Measurements from ENCODE around the gene TRAF4. TPM values are rescaled to one million over a fixed set of nuclear protein-coding genes. Genes with fewer than 3 reads are reported as not detected.

Gene TRAF4
- total RNA-seq, 1 donor from 2014 or later: 24.0 TPM

DNA sequence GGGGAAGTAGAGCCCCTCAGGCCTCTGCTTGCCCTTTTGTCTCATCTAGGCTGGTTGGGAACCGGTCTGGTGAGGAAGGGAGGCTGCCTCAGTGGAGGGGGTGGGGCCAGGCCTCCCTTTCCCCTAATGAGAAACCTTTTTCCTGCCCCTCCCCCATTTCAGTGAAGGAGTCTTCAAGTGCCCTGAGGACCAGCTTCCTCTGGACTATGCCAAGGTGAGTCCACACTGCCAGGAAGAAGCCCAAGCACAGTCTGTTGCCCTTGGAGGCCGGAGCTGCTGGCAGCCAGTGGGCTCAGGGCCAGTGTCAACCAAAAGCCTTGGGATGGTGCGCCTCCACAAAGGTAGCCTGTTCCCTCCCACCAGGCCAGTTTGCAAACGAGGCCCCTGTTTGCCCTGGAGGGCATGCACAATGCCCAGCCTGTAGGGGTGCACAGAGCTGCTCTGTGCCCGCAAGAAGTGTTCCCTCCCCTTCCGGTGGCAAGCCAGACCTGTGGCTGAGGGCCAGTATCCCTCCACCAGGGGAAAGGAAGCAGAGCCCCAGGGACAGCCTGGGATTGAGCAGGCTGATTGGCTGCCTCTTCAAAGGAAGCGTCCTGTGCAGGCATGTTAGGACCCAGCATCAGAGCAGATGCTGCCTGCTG is 3.4 kb downstream of the TRAF4 start:
- DNase-seq (ENCODE audit: low read depth in 2 of 2): peak in 1 of 2 donors; percentile 32

GRCh38 chr17:28747801-28748750 is 4.3 kb downstream of the TRAF4 start:
- DNase-seq (ENCODE audit: low read depth in 2 of 2): no peak

DNA sequence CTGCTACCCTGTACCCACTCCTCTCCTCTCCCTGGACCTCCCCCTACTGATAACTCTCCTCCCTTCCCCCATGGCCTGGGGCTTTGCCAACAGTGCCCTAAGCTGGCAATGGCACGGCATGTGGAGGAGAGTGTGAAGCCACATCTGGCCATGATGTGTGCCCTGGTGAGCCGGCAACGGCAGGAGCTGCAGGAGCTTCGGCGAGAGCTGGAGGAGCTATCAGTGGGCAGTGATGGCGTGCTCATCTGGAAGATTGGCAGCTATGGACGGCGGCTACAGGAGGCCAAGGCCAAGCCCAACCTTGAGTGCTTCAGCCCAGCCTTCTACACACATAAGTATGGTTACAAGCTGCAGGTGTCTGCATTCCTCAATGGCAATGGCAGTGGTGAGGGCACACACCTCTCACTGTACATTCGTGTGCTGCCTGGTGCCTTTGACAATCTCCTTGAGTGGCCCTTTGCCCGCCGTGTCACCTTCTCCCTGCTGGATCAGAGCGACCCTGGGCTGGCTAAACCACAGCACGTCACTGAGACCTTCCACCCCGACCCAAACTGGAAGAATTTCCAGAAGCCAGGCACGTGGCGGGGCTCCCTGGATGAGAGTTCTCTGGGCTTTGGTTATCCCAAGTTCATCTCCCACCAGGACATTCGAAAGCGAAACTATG is 5.2 kb downstream of the TRAF4 start:
- no peak for DNase-seq (ENCODE audit: low read depth in 2 of 2)

GRCh38 chr17:28749516-28750177 is 5.8 kb downstream of the TRAF4 start:
- DNase-seq (ENCODE audit: low read depth in 2 of 2): no peak

DNA sequence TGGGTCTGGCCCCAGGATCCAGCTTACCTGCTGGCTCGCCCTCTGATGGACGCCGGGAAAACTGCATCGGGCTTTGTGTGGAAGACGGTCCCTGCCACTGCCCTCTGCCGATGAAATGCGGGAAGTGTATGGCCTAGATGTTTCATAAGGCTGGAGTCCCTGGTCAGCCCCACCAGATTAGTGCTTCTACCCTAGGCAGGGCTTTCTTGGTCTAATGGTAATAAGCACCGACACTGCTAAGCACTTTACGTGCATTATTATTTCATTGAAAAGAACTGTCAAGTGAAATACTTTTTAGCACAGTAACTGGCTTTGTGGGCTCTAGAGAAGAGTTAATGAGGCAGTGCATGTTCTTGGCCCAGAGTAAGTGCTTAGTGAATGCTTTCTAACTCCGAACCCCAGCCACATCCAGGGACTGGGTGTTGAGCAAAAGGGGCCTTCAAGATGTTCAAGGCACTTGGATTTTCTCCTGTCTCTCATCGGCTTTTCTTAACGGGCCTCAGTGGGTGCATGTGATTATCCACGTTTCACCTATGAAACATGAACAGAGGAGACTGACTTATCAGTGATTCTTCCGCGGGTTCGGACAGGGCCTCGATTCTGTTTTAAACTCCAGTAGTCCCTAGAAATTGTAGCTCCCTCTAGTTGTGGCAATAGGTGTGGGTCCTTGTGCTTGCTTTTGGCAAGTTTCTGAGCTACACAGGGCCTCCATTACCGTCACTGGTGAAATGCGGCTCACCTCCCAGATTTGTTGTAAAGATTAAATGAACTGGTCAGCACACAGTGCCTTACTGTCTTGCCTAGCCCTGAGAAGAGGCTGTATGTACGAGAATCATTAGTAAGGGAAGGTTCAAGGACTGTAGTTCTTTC is 6.6 kb downstream of the TRAF4 start:
- peak; percentile 85 to 92 for DNase-seq (ENCODE audit: low read depth in 2 of 2)

- no peak for DNase-seq (ENCODE audit: low read depth in 2 of 2)
These were observed 8.0 kb downstream of the TRAF4 start for GRCh38 chr17:28751600-28752366.

DNA sequence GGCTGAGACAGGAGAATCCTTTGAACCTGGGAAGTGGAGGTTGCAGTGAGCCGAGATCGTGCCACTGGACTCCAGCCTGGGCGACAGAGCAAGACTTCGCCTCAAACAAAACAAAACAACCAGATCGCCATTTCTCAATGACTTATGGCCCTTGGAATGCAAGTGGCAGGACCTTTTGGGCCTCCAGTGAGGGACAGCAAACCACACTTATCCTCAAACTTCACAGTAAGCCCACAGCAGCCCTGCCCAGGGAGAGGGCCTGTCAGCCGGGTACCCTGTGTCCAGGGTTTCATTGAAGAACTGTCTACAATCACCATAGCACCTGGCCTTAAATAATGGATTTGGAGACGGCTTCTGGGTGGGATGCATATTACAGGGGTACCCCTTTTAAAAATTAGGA is 11.7 kb downstream of the TRAF4 start:
- DNase-seq (ENCODE audit: low read depth in 2 of 2): no peak

DNA sequence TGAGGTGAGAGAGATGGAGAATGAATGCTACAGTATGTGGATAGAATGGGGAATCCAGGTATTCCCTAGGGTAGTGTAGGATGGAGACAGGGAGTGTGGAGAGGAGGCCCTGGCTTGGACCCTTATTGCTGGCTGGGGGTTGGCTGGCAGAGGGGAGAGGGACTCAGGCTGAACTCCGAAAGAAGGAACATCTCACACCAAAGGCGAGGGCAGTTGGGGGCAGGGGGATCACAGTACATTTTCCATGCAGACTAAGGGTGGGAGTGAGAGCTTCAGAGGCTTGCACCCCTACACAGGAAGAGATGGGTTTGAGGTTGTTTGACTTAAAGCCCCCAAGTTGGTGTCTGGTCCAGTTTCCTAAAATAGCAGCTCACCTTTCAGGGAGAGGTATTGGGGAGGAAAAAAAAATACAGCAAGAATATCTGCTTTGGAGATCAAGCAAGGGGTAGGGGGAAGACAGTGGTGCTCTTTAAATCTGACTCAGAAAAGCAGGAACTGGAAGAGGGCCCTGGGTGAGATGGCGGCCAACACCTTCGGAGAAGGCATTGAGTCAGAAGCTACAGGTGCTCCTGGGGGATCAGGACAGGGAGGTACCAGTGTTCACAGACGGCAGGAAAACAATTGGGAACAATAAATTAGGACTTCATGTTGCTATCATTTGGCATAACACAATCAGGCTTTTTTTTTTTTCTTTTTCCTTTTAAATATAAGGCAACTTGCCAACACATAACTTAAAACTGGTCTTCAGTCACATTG is 12.4 kb downstream of the TRAF4 start:
- no peak for DNase-seq (ENCODE audit: low read depth in 2 of 2)

DNA sequence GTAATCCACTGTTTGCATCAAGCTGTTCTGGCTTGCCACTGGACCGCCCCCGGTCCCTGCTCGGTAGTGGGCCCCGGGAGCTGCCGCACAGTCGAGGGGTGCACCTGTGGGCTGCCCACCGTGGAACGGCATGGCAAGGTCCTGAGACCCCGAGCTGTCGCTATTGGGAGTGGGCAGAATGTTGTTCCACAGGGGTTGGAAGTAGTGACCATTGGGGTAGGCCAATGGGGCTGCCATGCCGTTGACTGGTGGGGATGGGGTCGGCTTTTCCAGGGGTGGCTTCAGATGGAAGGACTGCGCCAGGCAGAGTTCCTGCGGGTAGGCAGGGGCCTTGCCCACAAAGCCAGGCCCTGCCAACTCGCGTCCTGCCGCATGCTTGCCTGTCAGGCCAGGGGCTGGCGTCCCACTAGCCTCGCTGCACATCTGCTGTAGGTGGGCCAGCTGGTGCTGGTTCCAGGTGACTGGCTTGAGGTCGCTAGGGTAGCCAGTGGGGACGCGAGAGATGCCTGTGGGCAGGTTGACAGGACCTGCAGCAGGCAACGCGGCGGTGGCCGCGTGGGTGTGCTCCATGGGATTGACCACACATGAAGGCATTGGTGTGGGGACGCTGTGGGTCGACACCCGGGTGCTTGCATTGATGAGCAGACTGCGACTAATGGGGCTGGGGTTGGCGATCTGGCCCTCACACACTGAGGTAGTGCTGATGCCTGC is 14.8 kb downstream of the TRAF4 start:
- no peak for DNase-seq (ENCODE audit: low read depth in 2 of 2)

- no peak for DNase-seq (ENCODE audit: low read depth in 2 of 2)
These were observed 15.6 kb downstream of the TRAF4 start for GRCh38 chr17:28759256-28759865.

- peak in 1 of 2 donors; percentile 63 for DNase-seq (ENCODE audit: low read depth in 2 of 2)
These were observed 17.1 kb downstream of the TRAF4 start for GRCh38 chr17:28760601-28761562.

DNA sequence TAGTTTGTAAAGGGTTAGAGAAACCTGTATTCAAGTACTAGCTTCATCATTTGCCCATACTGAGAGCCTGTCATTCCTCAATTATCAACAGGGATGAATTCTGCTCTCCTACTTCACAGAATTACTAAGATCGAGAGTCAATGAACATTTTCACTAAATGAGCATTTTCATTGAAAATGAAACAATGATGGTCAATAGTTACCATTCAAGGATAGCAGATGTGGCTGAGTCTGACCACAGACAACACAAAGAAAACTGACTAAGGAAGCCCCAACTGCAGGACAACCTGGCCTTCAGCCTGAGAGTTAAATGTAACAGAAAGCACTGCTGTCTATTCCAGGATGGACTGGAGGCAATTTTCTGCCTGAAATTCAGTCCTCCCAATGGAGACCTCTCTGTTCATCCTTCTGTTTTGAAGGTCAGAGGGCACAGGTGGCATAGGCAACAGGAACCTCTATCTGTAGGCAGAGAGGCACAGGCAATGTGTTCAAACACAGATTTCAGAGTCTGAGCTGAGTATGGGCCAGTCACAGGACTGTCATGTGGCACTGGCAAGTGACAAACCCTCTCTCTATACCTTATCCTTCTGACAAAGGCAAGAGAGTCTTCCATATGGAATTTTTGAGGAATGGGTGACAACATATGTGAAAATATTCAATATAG is 19.5 kb downstream of the TRAF4 start:
- DNase-seq (ENCODE audit: low read depth in 2 of 2): no peak

DNA sequence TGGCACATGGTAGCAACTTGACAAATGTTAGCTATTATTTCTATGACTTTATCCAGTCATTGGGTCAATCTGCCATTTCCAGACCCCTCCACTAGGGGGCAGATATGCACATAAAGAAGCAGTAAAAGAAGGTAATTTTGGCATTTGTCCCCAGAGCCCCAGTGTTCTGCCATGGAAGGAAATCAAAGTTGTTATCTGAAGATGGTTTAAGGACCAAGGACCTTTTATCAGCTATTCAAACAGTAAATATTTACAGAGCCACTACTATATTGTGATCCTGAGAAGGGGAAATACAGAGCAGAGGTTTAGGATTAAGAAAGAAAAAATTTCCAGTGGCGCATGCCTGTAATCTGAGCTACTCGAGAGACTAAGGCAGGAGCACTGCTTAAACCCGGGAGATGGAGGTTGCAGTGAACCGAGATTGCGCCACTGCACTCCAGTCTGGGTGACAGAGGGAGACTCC is 20.0 kb downstream of the TRAF4 start:
- peak; percentile 55 to 77 for DNase-seq (ENCODE audit: low read depth in 2 of 2)

DNA sequence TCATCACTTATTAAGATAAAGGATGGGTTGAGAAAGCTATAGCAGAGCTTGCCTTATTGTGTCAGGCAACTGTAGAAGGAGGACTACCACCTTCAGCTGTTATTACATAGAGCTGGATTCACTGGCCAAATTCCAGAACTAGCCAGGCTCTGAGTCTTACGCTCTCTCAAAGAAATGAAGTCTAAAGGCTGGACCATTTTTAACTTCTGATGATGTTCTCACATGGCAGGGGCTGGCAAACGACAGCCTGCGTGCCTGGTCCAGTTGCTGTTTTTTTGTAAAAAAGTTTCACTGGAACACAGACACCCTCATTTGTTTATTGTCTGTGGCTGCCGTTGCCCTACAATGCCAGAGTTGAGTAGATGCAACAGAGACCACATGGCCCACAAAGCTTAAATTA is 21.2 kb downstream of the TRAF4 start:
- DNase-seq (ENCODE audit: low read depth in 2 of 2): no peak

DNA sequence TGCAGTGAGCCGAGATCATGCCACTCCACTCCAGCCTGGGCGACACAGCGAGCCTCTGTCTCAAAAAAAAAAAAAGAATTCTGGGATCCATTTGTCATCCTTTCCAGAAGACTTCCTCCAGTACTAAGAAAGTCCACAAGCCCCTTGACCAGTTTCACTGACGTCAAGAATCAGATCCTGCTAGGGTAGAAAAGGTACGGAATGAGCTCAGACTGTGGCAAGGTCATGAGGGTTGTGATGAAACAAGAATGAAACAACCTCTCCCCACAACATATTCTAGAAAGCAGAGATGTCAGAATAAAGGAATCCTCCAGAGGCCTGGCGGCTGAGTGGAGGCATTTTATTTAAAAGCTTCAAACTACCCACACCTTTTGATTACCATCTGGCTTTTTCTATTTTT is 29.9 kb downstream of the TRAF4 start:
- DNase-seq (ENCODE audit: low read depth in 2 of 2): no peak

- no peak for DNase-seq (ENCODE audit: low read depth in 2 of 2)
These were observed 30.4 kb downstream of the TRAF4 start for GRCh38 chr17:28774206-28774605.

Measured in dermis microvascular lymphatic vessel endothelial cell (primary cell).